H1 (cell line): Measurements from ENCODE around the gene ZDHHC22. TPM values are rescaled to one million over a fixed set of nuclear protein-coding genes. Genes with fewer than 3 reads are reported as not detected.

Experiments used
- CBX5 ChIP-seq: fragments of 300-800, 300-1000 bp; sonication (generic); IDR thresholded peaks from 2 replicates; pipeline ENCODE4 v1.7.1; 2016; ENCODE audit warnings: antibody characterized with exemption, low read length, low read depth
- CBX8 ChIP-seq: fragments of 300-800, 300-1000 bp; sonication (generic); IDR thresholded peaks from 2 replicates; pipeline ENCODE4 v1.7.1; 2016; ENCODE audit warnings: low read depth, low read length, borderline replicate concordance
- CEBPB ChIP-seq: IDR thresholded peaks from 2 replicates; pipeline ENCODE4 v1.6.1; 2012; ENCODE audit warnings: low read depth, low read length
- CREB1 ChIP-seq: IDR thresholded peaks from 2 replicates; pipeline ENCODE4 v1.6.1; 2012; ENCODE audit warnings: inconsistent platforms
- CTBP2 ChIP-seq: IDR thresholded peaks from 2 replicates; pipeline ENCODE4 v1.7.0; 2011; ENCODE audit warnings: borderline replicate concordance, mild to moderate bottlenecking, moderate library complexity, mixed read lengths, low read length; ENCODE audit not compliant: insufficient read depth, insufficient read length
- EP300 ChIP-seq, 2 experiments: IDR thresholded peaks; 1 replicate in 1 of 2; 2 replicates in 1 of 2; pipeline ENCODE4 v1.6.1; 2011 to 2012; ENCODE audit warnings: low read depth in 2 of 2, low read length in 2 of 2, mild to moderate bottlenecking in 2 of 2, borderline replicate concordance in 1 of 2, inconsistent platforms in 1 of 2, moderate library complexity in 1 of 2
- FOSL1 ChIP-seq: IDR thresholded peaks from 2 replicates; pipeline ENCODE4 v1.6.1; 2011; ENCODE audit warnings: mild to moderate bottlenecking, low read depth, low read length, moderate library complexity; ENCODE audit not compliant: insufficient read depth
- GABPA ChIP-seq: IDR thresholded peaks from 2 replicates; pipeline ENCODE4 v1.6.1; 2011; ENCODE audit warnings: mild to moderate bottlenecking, low read length, moderate library complexity, borderline replicate concordance; ENCODE audit not compliant: insufficient read depth
- GTF2F1 ChIP-seq: IDR thresholded peaks from 2 replicates; pipeline ENCODE4 v1.6.1; 2012; ENCODE audit warnings: low read depth, low read length, improper control_type of control experiment, borderline replicate concordance
- JUND ChIP-seq: IDR thresholded peaks from 2 replicates; pipeline ENCODE4 v1.6.1; 2011; ENCODE audit warnings: mild to moderate bottlenecking, improper control_type of control experiment, low read length
- KDM1A ChIP-seq: fragments of 200-600, 300-600 bp; sonication (generic); IDR thresholded peaks from 2 replicates; pipeline ENCODE4 v1.7.1; 2016; ENCODE audit warnings: mild to moderate bottlenecking, low read length, borderline replicate concordance
- KDM4A ChIP-seq: IDR thresholded peaks from one replicate; pipeline ENCODE4 v1.7.1; 2012; ENCODE audit warnings: low read depth, mild to moderate bottlenecking, moderate library complexity, low read length, inconsistent platforms; ENCODE audit not compliant: severe bottlenecking
- POLR2A ChIP-seq, 2 experiments: IDR thresholded peaks; 1 replicate in 1 of 2; 2 replicates in 1 of 2; pipeline ENCODE4 v1.6.1; 2011; ENCODE audit warnings: low read depth in 2 of 2, low read length in 2 of 2, mild to moderate bottlenecking in 2 of 2; ENCODE audit errors: control extremely low read depth in 1 of 2
- POLR2AphosphoS5 ChIP-seq: IDR thresholded peaks from 2 replicates; pipeline ENCODE4 v1.6.1; 2011; ENCODE audit warnings: low read depth, low read length
- POU5F1 ChIP-seq: IDR thresholded peaks from 2 replicates; pipeline ENCODE4 v1.6.1; 2011; ENCODE audit warnings: low read depth, mild to moderate bottlenecking, low read length, moderate library complexity
- SIX5 ChIP-seq: IDR thresholded peaks from 2 replicates; pipeline ENCODE4 v1.6.1; 2011; ENCODE audit warnings: mild to moderate bottlenecking, low read depth, low read length
- SP1 ChIP-seq: IDR thresholded peaks from 2 replicates; pipeline ENCODE4 v1.6.1; 2011; ENCODE audit warnings: low read depth, low read length
- SP4 ChIP-seq: IDR thresholded peaks from 2 replicates; pipeline ENCODE4 v1.6.1; 2012; ENCODE audit warnings: low read length, inconsistent platforms
- SRF ChIP-seq: IDR thresholded peaks from 2 replicates; pipeline ENCODE4 v1.6.1; 2011; ENCODE audit warnings: mild to moderate bottlenecking, low read depth, low read length, moderate library complexity
- TBP ChIP-seq: IDR thresholded peaks from 2 replicates; pipeline ENCODE4 v1.6.1; 2011; ENCODE audit warnings: low read depth, low read length, improper control_type of control experiment
- TCF12 ChIP-seq: IDR thresholded peaks from 2 replicates; pipeline ENCODE4 v1.6.1; 2011; ENCODE audit warnings: low read depth, mild to moderate bottlenecking, low read length
- ZNF274 ChIP-seq: IDR thresholded peaks from 2 replicates; pipeline ENCODE4 v1.7.0; 2012; ENCODE audit warnings: low read length, borderline replicate concordance; ENCODE audit errors: extremely low read depth
- polyA plus RNA-seq, 7 experiments: library from polyadenylated mRNA; depleted of rRNA in 3 of 7; stranded (reverse) in 5 of 7; unstranded in 2 of 7; fragments of >200 nt in 5 of 7; fragments of 200-250 nt in 2 of 7; gene quantifications; 1 replicate in 5 of 7; 2 replicates in 1 of 7; 4 replicates in 1 of 7; pipeline versions ENCODE4 v1.2.1 to v1.2.3, GENCODE V29; 2011 to 2013; ENCODE audit warnings: missing spikeins in 2 of 7, mixed read lengths in 2 of 7
- total RNA-seq: library from RNA; stranded (reverse); fragmentation: NEBNext Ultra II Directional; extraction: Animal tissue kit (Norgen Biotek cat#: 25700); gene quantifications from 2 replicates; pipeline ENCODE4 v1.2.1, GENCODE V29; 2021
- TF ChIP-seq, protein P1 (sequence below), 3 experiments: IDR thresholded peaks; 1 replicate in 2 of 3; 2 replicates in 1 of 3; pipeline versions ENCODE4 v1.5.1 to v1.6.1; 2011; ENCODE audit warnings: low read length in 3 of 3, mild to moderate bottlenecking in 3 of 3, inconsistent platforms in 2 of 3, low read depth in 1 of 3, moderate library complexity in 1 of 3; ENCODE audit not compliant: insufficient read depth in 1 of 3; ENCODE audit errors: control extremely low read depth in 1 of 3

The ZDHHC22 gene
- total and polyA plus RNA-seq, 2 of the 8 experiments (the other 6 are each of a cell fraction or from before 2014, with no cell fraction given), result 23.8 to 55.2 TPM

GRCh38 chr14:77111021-77111420 lies 30.6 kb downstream of the ZDHHC22 start (continued):
- TF ChIP-seq, protein P1, sequence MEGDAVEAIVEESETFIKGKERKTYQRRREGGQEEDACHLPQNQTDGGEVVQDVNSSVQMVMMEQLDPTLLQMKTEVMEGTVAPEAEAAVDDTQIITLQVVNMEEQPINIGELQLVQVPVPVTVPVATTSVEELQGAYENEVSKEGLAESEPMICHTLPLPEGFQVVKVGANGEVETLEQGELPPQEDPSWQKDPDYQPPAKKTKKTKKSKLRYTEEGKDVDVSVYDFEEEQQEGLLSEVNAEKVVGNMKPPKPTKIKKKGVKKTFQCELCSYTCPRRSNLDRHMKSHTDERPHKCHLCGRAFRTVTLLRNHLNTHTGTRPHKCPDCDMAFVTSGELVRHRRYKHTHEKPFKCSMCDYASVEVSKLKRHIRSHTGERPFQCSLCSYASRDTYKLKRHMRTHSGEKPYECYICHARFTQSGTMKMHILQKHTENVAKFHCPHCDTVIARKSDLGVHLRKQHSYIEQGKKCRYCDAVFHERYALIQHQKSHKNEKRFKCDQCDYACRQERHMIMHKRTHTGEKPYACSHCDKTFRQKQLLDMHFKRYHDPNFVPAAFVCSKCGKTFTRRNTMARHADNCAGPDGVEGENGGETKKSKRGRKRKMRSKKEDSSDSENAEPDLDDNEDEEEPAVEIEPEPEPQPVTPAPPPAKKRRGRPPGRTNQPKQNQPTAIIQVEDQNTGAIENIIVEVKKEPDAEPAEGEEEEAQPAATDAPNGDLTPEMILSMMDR (IDR thresholded peaks at IDR 0.05; ENCODE audit: control extremely low read depth in 1 of 3, insufficient read depth in 1 of 3, low read depth in 1 of 3, low read length in 3 of 3), result no peak
- TF ChIP-seq POU5F1 (no peak), SP1 (peak; percentile 86), CTBP2 (peak; percentile 45), SIX5 (no peak), POLR2A (IDR thresholded peaks at IDR 0.05; ENCODE audit: control extremely low read depth in 1 of 2, low read depth in 2 of 2, low read length in 2 of 2) (peak in 1 of 2 experiments; percentile 73; a peak in 2 of 3 replicates), TCF12 (no peak), ZNF274 (no peak), KDM4A (no peak), POLR2AphosphoS5 (peak; percentile 44), KDM1A (no peak), FOSL1 (no peak), GTF2F1 (no peak), SRF (no peak), CBX5 (no peak), SP4 (no peak), GABPA (no peak), JUND (0 out of 2 replicates have a peak, but pooled peaks have one; percentile 32), EP300 (IDR thresholded peaks at IDR 0.05; ENCODE audit: borderline replicate concordance in 1 of 2, low read depth in 2 of 2, low read length in 2 of 2) (peak in 1 of 2 experiments; percentile 33; a peak in 1 of 3 replicates), CREB1 (no peak), TBP (peak; percentile 56; the same call in 1 of the 2 replicates), CBX8 (no peak), CEBPB (no peak)
